GM12801 (cell line): Measurements from ENCODE around the gene PLPP7.

Experiments
- TF ChIP-seq, protein P1 (sequence below): IDR thresholded peaks from one replicate; pipeline ENCODE4 v1.5.1; 2011; ENCODE audit warnings: control low read depth; ENCODE audit not compliant: insufficient read length; ENCODE audit errors: extremely low read depth

Gene PLPP7

DNA sequence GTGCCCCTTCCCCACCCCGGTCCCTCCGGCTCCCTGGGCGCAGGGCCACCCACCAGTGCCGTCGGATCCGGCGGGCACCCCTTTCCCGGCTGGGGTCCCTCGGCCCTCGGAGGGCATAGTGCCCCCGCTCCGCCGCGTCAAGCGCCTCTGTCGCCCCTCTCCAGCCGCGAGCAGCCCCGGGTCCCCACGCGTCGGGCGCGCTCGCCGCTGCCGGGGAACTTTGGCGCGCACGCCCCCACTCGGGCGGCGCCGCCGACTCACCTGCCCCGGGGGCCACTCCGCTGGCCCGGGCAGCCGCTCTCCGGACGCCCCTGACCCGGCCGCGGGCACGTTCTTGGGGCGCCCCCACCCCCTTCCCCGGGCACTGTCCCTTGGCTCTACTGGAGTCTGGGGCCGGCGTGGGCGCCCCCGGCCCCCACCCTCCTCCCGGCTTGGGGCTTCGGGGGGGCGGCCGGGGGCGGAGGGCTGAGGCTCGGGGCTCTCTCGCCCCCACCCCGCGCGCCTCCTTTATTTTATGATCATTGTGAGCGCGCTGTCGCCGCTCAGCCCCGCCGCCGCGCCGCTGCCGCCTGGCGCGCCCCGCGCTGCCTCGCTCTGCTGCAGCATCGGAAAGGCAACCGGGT, 12.1 kb upstream of the PLPP7 start:
- TF ChIP-seq, protein P1, sequence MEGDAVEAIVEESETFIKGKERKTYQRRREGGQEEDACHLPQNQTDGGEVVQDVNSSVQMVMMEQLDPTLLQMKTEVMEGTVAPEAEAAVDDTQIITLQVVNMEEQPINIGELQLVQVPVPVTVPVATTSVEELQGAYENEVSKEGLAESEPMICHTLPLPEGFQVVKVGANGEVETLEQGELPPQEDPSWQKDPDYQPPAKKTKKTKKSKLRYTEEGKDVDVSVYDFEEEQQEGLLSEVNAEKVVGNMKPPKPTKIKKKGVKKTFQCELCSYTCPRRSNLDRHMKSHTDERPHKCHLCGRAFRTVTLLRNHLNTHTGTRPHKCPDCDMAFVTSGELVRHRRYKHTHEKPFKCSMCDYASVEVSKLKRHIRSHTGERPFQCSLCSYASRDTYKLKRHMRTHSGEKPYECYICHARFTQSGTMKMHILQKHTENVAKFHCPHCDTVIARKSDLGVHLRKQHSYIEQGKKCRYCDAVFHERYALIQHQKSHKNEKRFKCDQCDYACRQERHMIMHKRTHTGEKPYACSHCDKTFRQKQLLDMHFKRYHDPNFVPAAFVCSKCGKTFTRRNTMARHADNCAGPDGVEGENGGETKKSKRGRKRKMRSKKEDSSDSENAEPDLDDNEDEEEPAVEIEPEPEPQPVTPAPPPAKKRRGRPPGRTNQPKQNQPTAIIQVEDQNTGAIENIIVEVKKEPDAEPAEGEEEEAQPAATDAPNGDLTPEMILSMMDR = no peak

DNA sequence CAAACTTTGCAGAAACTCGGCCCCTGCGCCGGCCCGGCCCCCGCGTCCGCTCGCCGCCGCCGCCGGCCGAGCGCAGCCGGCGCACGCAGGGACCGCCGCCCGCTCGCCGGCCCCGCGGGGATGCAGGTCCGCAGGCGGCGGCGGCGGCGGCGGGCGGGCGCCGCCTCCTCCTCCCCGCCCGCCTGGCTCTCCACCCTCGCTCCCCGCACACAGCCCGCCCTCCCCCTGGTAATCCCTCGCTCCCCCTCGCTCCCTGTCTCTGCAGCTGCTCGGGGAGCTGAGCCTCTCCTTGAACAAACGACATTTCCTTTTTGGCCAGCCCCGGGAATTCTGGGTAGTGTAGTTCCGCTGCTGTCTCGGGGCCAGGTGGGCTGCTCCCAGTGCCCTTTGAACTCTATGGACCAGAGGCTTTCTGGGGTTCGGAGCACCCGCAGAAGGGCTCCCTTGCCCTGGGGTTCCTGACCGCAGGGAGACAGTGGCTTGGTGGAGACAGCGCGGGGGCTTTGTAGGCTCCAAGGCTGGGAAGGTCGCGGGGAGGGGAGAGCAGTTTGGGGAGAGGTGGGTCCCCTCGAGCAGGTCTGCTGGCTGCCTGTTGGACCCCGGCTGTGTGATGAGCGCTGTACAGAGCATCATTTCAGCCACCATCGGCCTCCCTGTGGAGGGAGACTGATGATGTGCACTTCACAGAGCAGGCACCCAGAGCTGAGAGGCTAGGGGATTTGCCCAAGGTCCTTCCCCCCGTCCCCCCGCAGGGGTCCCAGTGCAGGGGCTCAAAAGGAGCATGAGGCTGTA, 11.4 kb upstream of the PLPP7 start:
- TF ChIP-seq, protein P1 = no peak

DNA sequence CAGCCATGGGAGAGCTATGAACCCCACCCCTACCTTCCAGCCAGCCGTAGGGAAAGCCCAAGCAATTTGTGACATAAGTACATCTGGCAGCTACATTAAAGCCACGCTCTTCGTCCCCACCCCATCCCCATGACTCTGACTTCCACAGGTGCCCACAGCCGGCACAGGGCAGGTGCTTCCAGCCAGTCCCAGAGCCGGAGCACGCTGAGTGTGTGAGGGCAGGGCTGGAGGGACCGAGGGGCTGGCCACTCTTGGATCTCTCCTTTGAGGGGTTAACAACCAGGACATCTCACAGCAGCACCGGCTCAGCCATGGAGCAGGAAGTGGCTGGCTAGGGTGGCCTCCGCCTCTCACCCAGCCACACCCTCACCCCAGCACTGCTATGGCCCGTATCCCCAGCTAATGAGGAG, 10.8 kb upstream of the PLPP7 start:
- TF ChIP-seq, protein P1 = no peak

DNA sequence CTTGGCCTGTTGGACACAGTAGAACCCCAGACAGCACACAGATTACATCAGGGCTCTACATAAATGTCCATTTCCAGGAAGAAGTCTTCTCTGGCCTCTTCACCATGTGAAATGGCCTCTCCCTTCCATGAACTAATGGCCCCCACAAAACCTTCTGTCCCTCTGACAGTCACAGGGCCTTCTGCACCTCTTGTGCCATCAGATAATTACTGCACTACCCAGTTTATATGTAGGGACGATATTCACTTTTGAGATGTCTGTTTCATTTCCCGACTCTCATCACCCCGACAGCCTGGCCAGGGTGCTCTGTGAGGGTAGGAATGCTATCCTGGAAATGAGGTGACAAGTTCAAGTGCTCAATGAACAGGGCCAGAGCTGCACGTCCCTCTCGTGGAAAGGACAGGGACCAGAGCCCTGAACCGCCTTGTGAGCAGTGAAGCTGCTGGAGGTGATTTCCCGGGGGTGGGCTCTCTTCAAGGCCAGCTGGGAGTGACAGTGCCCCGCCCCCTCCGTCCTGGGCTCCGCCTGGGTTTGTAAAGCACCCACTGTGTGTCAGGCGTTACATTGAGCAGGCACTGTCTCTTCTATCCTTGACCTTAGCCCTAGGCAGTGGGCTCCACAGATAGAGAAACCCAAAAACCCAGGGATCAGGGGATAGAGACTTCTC, 10.2 kb upstream of the PLPP7 start:
- TF ChIP-seq, protein P1 = no peak

DNA sequence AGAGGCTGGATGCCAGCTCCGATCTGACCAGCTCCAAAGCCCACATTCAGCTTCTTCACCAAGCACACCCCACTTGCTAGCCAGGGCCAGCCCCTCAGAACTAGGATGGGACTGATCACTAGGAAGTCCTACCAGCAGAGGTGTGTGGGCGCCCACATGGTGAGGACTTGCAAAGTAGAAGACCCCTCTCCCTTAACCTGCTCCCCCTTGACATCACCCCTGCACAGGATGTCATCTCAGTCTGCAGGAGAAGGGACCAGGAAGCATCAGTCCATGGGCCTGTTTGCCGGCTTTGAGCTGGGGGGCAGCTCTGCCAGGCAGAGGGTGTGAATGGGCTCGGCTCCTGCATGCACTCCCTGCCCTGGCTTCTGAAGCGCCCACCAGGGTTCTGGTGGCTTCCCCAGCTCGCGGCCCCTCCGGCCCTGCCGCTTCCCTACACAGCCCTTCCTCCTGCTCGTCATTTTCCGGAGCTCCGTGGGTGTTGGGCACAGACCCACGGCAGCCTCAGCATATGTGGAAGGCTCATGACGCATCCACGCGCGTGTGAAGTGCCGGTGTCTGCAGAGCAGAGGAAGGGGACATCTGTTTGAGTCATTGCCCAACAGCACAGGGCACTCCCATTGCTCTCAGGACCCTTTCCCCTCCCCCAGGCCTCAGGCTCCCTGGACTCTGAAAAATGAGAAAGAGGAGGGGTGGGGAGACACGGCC, 9.5 kb upstream of the PLPP7 start:
- TF ChIP-seq, protein P1 = no peak

DNA sequence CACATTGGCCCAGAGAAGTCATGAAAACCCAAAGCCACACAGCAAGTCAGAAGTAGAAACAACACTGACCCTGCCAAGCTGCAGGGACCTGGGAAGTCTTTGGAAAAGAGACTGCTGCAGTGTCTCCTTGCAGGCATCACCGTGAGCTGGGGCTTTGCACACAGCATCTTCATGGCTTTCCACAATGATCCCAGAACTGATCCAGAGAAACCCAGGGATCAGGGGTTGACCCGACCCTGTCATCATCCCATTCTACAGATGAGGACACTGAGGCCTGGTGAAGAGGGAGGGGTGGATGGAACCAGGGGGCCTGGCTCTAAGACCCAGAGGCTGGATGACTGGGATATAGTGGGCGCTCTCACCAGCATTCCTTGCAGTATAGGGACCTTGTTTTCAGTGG, 8.9 kb upstream of the PLPP7 start:
- TF ChIP-seq, protein P1 = no peak
